Activated CD4-positive, alpha-beta T cell treated with anti-CD3 and anti-CD28 coated beads, Interleukin-2, Interleukin-6, amounts not matched to agents 100 ng/mL and 50 ng/mL, durations not matched to agents 16 hours and 8 hours (primary cell): ENCODE results near the gene GALE.
"Not testable (repeated sequence)": the region's sequence is repeated elsewhere in the genome, so short reads cannot be mapped to it uniquely, and the experiment has no call there.

Experiments
- DNase-seq: peaks from one replicate; pipeline ENCODE4 v3.0.0-alpha.2; 2020

The GALE gene

DNA sequence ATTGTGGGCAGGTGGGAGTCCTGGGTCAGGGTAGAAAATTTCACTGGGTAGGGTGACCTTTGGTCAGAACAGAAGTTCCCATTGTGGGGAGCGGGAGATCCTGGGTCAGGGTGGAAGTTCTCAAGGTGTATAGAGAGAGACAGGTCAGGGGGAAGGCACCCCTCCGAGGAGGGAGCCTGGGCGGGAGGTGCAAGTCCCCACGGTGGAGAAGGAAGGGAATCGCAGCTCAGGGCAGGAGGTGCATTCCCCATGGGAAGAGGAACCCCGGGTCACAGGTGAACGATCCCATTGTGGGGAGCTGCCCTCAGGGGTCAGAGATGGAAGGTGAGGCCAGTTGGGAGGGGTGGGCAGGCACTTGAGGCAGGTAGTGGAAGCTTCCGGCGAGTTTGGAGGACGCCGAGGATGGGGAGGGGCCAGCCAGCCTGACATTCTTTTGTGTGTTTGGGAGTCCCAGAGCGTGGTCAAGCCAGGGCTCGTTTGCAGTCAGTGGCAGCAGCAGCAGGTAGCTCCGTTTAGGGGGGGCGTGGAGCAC lies 9.0 kb downstream of the GALE start:
- no peak for DNase-seq

DNA sequence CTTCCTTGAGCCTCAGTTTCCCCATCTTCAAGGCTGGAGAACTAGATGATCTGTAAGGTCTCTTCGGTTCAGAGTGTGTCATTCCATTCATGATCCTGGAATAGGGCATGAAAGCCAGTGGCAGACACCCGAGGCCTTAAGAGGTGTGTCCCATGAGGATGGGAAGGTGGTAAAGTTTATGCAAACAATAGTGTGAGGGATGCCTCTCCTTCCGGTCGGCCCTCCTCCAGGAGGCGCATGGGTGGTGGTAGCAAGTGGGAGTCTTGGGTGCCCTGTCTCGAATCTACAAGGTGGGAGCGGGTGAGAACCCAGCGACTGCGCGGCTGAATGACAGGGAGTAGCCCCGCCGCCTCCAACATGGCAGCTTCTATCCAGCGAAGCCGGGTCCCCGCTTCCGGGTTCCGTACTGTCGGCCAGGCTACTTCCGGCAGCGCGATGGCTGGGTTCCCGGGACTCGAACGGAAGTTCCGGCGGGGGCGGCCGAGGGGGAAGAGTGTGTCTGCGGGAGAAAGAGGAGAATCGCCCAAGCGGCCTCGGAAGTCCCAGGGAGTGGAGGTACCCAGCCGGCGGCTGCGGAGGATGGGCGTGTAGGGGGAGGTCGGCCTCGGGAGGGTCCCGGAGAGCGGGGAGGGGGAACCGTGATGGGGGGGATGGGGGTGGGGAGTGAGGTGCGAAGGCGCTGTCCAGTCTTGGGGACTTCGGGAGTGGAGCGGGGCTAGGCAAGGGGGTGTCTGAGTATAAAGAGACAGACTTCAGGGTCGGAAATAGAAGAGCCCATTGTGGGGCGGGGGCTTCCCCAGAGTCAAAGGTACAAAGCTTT lies 9.6 kb downstream of the GALE start, which contains the start of gene LYPLA2:
Gene LYPLA2 (plus strand): TSS at position 450 of the 820 bp plus-strand sequence. CDS start 1,538 bp downstream, outside the sequence.
- DNase-seq = peak; percentile 93

DNA sequence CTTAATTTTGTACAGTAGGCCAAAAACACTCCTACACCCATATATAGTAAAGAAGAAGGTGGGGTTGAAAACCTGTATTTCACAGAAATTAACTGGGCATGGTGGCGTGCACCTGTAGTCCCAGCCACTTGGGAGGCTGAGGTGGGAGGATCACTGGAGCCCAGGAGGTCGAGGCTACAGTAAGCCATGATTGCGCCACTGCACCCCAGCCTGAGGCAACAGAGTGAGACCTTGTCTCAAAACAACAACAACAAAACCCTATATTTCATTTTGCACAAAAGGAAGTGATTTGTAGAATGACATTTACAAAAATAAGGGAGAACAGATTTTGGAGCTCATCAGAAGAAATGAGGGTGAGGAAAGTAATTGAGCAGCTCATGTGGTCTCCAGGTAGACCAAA lies 11.9 kb downstream of the GALE start:
- no peak for DNase-seq

DNA sequence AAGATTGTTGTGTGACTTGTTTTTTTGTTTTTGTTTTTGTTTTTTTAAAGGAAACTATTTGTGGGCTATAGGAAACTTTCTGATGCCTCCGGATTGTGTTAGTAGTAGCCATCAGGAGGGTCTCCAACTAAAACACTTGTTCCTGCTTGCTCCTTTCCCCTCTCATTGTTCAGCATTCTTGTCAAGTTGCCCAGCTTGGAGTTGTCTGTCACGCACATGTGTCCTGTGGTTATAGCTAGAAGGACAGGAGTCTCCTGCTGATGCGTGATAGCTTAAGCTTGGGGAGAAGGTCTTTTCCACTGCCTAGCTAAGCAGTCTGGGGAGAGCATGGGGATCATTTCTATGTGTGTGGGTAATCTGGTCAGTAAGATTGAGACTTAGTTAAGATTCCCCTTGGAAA lies 12.9 kb downstream of the GALE start:
- no peak for DNase-seq

DNA sequence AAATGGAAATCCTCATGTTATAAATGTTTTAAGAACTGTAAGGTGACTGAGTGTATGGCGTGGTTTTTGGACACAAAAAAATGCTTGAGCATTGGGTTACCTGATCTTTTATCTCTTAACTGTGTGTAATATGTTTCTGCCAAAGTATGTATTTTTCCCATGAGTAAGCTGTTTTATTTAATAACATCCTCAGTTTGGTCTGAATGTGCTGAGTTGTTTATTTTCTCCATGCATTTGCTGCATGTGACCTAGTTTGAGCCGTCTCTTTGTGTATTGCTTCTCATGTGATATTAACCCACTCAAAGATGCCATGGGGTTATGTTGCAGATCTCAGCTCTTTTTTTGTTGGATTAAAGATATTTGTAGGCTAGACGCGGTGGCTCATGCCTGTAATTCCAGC lies 15.7 kb downstream of the GALE start:
- no peak for DNase-seq

DNA sequence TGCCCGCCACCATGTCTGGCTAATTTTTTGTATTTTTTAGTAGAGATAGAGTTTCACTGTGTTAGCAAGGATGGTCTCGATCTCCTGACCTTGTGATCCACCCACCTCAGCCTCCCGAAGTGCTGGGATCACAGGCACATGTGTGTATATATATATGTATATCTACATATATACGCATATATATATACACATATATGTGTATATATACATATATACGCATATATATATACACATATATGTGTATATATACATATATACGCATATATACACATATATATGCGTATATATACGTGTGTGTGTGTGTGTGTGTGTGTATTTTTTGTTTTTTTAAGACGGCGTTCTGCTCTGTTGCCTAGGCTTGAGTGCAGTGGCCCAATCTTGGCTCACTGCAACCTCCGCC lies 17.4 kb downstream of the GALE start:
- DNase-seq = not testable (repeated sequence)

DNA sequence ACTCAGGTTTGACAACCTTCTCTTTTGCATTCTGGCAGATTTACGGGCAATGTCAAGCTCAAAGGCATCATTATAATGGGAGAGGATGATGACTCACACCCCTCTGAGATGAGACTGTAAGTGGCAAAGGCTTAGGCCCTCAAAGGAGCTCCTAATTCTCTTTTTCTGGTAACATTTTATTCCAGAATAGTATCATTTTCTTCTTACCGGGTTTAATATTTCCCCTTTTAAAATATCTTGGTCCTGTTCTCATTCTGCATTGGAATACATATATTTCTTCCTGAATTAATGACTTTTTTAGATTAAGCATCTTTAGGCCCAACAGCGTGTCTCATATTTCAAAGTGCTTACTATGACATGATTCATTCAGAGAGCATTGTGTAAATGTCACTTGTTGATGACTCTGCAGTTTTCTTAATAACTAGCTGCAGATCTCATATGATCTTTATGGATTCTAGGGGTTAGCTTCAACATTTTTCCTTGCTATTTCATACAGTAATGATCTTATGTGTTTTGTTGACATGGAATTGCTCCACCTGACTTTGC lies 20.7 kb downstream of the GALE start:
- DNase-seq = peak; percentile 47

DNA sequence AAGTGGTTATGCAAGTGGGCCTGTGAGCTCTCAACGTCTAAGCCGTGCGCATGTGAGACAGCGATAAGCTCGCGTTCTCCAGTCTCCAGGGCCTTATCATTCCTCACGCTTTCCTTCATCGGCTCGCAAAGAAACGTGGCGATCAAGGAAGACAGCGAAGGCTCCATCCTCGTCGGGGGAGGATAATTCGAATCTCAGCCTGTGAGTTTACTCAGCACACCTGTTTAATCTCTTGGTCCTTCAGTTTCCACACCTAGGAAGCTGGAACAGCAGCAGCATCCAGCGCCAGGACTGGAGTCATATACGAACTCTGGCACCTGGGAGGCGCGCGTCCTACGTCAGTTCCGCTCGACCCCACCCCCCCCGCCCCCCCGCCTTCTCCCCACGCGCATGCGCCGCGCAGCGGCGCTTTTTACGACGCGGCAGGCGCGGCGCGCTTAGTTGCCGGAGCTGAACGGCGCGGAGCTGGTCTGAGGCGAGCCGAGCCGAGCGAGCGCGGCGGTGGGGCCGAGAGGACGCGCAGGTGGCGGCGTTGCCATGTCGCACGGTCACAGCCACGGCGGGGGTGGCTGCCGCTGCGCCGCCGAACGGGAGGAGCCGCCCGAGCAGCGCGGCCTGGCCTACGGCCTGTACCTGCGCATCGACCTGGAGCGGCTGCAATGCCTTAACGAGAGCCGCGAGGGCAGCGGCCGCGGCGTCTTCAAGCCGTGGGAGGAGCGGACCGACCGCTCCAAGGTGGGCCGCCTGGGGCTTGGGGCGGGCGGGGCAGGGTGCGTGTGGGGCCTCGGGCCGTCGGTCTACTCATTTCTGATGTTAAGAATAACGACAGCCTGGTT lies 22.4 kb downstream of the GALE start, which contains the start of gene PITHD1:
Gene PITHD1 (plus strand): TSS at position 440 of the 836 bp plus-strand sequence. CDS start 98 bp downstream, at position 538.
- peak; percentile 88 for DNase-seq

DNA sequence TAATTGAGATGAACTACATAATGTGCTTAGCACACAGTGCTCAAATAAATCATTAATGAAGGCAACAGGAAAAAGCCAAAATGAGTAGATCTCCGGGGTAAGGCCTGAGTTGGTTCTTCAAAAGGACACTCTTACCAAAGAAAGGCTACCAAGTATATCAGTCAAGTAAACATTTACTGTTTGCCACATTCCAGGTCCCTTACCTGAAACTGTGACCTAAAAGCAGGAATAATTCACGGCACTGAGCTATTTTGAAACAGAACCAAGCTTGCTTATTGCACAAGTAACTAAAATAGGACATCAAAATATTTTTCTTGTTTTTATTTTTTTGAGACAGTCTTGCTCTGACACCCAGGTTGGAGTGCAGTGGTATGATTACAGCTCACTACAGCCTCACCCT lies 24.3 kb downstream of the GALE start:
- no peak for DNase-seq

DNA sequence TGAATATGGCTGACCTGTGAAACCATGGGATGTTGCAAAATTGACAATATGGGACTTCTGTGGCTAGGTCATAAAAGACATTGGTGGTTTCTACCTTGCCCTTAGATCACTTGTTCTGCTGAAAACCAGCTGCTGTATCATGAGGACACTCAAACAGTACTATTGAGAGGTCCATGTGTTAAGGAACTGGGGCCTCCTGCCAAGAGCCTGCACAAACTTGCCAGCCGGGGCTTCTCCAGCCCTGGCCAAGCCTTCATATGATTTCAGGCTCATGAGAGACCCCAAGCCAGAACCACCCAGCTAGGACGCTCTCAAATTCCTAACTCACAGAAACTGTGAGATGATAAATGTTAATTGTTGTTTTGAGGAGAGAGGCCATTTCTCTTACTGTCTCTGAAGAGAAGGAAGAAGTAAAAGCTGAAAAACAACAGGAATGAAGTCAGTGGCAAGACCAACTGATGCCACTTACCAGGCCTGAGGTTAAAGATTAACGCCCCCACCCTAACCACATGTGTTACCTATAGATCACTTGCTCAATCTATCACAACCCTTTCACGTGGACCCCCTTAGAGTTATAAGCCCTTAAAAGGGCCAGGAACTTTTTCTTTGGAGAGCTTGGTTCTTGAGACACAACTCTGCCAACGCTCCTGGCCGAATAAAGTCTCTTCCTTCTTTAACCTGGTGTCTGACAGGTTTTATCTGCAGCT lies 26.2 kb downstream of the GALE start:
- DNase-seq = no peak

DNA sequence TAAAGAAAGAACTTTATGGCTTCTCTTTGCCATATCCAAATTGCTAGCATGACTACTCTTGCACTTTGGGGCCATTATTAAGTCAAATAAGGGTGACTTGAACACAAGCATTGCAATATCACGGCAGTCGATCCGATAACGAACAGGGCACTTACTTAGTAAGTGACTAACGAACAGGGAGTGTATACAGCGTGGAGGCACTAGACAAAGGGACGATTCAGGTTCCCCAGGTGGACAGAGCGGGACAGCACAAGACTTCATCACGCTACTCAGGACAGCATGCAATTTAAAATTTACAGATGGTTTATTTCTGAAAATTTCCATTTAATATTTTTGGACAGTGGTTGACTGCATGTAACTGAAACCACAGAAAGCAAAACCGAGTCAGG lies 27.7 kb downstream of the GALE start:
- DNase-seq = no peak

DNA sequence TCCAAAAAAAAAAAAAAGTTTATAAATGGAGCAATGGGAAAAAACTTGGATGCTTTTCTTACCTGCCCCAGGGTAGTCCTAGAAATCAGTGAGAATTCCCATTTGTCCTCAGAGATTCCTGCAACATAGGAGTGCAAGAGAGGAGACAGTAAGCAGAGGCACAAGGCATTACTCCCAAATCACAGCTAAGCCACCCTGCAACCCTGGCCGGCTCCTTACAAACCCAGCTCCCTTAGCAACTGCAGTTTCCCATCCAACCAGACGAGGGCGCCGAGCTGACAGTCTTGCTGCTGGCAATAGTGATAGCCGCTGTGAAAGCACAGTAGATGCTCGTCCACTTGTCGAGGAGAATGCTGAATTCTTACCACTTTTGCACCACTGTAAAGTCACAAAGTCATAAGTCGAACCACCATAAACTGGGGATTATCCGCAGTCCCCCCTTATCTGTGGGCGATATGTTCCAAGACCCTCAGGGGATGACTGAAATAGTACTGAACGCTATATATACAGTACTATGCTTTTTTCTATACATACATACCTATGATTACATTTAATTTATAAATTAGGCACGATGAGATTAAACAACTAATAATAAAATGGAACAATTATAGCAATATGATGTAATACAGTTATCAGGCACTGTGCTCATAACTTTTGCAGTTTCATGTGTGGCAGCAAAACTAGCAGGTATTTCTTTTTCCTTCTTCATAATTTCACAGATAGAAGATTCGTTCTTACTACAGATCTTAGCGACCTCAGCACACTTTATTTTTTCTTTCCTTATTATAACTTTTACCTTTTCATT lies 28.3 kb downstream of the GALE start:
- DNase-seq = peak; percentile 91

DNA sequence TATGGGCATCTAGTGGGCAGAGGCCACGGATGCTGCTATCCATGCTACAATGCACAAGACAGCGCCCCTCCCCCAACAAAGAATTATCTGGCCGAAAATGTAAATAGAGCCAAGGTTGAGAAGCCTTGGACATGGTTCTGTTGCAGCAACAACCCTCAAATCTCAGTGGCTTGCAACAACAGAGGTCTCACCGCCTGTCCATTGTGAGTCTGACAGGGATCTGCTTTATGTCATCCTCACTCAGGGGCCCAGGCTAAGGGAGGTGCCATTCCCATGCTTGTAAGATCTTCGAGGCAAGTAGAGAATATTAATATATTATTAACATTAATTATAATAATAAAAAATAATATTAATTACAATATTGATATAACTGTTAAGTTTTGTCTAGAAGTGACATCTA lies 31.8 kb downstream of the GALE start:
- no peak for DNase-seq

DNA sequence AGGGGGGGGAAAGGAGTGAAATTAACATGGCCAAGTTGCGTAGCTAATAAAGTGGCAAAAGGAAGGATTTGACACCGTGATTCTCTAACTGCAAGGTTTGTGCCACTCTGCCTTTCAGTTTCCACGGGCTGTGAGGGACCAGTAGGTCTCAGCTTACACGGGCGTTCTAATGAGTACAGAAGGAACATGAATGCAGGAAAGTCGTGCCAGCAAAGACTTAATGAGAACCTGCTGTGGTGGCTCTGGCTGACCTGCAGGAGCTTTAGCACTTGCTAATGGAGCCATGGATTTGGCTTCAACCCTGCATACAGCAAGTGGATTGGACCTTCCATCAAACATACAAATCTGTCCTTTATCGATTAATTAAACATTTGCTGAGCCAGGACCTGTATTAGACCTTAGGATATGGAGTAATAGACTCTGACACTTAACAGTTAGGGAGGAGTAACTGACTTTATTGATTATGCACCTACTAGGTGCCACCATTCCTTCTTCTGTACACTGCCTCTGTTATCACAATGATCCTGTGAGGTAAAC lies 37.4 kb downstream of the GALE start:
- DNase-seq = no peak

DNA sequence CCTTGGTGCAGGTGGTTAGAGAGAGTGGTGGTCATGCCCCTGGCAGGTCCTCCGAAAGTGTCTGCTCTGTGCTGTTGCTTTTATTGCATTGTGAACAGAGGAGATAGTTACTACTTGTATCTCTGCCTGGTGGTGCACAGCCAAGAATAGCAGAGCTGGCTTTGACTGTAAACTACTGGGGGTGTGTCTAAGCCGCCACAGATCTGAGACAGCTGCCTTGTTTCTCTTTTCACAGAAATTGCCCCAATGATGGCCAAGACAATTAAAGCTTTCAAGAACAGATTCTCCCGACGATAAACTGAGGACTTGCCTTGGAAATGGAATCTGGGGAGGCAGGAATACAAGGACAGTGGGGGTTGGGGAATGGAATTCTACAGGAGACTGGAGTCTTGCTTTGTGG lies 41.3 kb downstream of the GALE start:
- no peak for DNase-seq

DNA sequence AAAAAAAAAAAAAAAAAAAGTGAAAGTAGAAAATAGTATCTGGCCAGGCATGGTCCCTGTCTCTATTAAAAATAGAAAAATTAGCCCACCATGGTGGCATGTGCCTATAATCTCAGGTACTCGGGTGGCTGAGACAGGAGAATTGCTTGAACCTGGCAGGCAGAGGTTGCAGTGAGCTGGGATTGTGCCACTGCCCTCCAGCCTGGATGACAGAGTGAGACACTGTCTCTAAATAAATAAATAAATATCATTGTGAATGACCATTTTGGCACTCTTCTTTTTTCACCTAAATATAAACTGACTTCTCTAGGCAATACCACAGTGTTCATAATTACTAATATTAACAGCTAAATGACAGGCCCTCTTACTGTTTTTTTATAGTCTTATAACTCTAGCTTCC lies 42.7 kb downstream of the GALE start:
- DNase-seq = no peak

DNA sequence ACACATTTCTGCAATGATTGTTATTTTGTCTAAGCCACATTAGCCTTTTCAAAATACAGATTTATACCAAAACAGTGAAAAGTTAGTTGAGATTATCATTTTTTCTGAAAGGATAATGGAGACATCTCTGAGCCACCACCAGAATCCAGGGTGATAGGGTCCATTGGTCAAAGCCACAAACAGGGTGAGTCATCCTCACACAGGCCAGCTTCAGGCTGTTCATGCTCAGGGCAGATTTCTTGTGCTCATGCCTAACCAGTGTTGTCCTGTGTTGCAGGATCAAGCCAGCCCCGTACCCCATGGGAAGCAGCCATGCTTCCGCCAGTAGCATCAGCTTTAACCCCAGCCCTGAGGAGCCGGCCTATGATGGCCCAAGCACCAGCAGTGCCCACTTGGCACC lies 43.9 kb downstream of the GALE start:
- DNase-seq = no peak

DNA sequence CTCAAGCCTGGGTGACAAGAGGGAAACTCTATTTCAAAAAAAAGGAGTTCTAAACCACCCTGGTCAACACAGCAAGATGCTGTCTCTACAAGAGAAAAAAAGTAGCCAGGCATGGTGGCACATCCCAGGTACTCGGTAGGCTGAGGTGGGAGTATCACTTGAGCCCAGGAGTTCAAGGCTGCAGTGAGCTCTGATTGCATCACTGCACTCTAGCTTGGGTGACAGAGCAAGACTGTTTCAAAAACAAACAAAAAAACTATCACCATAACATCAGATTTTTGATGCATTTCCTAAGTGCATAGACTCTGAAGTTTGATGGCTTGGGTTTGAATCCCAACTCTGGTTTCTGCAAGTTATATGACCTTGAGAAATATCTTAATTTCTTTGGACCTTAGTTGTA lies 47.6 kb downstream of the GALE start:
- DNase-seq = no peak

DNA sequence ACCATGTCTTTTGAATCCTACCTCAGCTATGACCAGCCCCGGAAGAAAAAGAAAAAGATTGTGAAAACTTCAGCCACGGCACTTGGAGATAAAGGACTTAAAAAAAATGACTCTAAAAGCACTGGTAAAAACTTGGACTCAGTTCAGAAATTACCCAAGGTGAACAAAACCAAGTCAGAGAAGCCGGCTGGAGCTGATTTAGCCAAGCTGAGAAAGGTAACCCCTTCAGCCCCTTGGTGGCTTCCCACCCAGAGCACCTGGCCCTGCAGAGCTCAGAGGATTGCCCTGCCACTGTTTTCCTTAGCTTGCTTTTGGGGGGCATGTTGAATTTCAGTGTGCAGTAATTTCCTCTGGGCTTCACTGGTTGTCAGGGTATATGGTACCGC lies 48.7 kb downstream of the GALE start:
- no peak for DNase-seq

DNA sequence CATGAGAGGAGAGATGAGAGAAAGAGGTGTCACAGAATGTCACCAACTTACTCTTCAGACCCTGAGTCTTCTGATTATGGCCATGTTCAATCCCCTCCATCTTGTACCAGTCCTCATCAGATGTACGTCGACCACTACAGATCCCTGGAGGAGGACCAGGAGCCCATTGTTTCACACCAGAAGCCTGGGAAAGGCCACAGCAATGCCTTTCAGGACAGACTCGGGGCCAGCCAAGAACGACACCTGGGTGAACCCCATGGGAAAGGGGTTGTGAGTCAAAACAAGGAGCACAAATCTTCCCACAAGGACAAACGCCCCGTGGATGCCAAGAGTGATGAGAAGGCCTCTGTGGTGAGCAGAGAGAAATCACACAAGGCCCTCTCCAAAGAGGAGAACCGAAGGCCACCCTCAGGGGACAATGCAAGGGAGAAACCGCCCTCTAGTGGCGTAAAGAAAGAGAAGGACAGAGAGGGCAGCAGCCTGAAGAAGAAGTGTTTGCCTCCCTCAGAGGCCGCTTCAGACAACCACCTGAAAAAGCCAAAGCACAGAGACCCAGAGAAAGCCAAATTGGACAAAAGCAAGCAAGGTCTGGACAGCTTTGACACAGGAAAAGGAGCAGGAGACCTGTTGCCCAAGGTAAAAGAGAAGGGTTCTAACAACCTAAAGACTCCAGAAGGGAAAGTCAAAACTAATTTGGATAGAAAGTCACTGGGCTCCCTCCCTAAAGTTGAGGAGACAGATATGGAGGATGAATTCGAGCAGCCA lies 49.3 kb downstream of the GALE start:
- DNase-seq = peak; percentile 64

DNA sequence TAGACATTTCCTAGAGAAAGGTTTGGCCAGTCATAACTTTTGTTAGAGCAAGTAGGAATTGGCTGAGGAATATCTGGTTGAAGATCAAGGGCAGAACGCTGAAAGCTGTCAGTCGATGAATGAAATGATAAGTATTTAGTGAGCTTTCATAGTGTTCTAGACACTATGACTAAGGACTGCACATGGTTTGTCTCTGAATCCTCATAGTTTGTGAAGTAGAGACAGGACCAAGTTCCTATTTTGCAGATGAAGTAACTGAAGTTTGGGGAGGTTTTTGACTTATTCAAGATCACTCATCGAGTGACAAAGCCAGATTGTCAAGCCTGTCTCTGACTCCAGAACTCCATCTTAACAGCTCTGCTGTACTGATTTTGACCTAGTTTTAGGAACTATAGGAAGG lies 52.5 kb downstream of the GALE start:
- no peak for DNase-seq
